HCT116 (cell line): Measurements from ENCODE around the gene UBE2L6.

Source experiments
- CEBPB ChIP-seq: IDR thresholded peaks from 2 replicates; pipeline ENCODE4 v1.6.1; 2012; ENCODE audit warnings: low read depth
- EZH2phosphoT487 ChIP-seq: fragments of 200-600 bp; IDR thresholded peaks from 2 replicates; pipeline ENCODE4 v1.6.1; 2018; ENCODE audit warnings: antibody characterized with exemption, borderline replicate concordance
- POLR2A ChIP-seq: IDR thresholded peaks from 2 replicates; pipeline ENCODE4 v1.7.0; 2011; ENCODE audit warnings: borderline replicate concordance; ENCODE audit not compliant: insufficient read depth, insufficient read length; ENCODE audit errors: extremely low read depth
- POLR2AphosphoS5 ChIP-seq: IDR thresholded peaks from 2 replicates; pipeline ENCODE4 v1.6.1; 2011; ENCODE audit warnings: mild to moderate bottlenecking, low read depth, low read length, moderate library complexity
- TCF7L2 ChIP-seq: IDR thresholded peaks from 2 replicates; pipeline ENCODE4 v1.7.0; 2011; ENCODE audit warnings: borderline replicate concordance, inconsistent platforms; ENCODE audit not compliant: insufficient read depth, insufficient read length; ENCODE audit errors: extremely low read depth
- ZNF274 ChIP-seq: fragments of 200-500 bp; sonication (Bioruptor generic); IDR thresholded peaks from 2 replicates; pipeline ENCODE4 v1.6.1; 2014; ENCODE audit warnings: mild to moderate bottlenecking, low read depth, low read length, inconsistent platforms

- TF ChIP-seq EZH2phosphoT487 = no peak
- TF ChIP-seq POLR2AphosphoS5 = no peak
- TF ChIP-seq TCF7L2 = no peak
- TF ChIP-seq ZNF274 = no peak
- no peak for TF ChIP-seq POLR2A
- no peak for TF ChIP-seq CEBPB
These were observed 12.1 kb downstream of the UBE2L6 start for GRCh38 chr11:57555393-57555792.
